ENCODE data around the gene KLK3.

Gene KLK3

DNA sequence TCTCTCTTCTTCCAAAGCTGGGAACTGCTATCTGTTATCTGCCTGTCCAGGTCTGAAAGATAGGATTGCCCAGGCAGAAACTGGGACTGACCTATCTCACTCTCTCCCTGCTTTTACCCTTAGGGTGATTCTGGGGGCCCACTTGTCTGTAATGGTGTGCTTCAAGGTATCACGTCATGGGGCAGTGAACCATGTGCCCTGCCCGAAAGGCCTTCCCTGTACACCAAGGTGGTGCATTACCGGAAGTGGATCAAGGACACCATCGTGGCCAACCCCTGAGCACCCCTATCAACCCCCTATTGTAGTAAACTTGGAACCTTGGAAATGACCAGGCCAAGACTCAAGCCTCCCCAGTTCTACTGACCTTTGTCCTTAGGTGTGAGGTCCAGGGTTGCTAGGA lies 5.1 kb downstream of the KLK3 start:
- Histone ChIP-seq H3K4me3 (ENCODE audit: low read depth, low read length) (no peak overlapping the region), H3K27me3 (replicated peaks) (no peaks in the 10 kb centered on the region), H3K36me3 (replicated peaks) (no peaks in the 10 kb centered on the region), H3K27ac (no peak overlapping the region)
- DNase-seq, result no peak
- TF ChIP-seq CTCF (IDR thresholded peaks at IDR 0.05; ENCODE audit: low read depth, low read length, missing control alignments), result no peak
- in situ Hi-C loops (cut with HindIII; ENCODE audit: low pct_ligation_motif_present, low sequenced_read_pairs), result no loop called here

DNA sequence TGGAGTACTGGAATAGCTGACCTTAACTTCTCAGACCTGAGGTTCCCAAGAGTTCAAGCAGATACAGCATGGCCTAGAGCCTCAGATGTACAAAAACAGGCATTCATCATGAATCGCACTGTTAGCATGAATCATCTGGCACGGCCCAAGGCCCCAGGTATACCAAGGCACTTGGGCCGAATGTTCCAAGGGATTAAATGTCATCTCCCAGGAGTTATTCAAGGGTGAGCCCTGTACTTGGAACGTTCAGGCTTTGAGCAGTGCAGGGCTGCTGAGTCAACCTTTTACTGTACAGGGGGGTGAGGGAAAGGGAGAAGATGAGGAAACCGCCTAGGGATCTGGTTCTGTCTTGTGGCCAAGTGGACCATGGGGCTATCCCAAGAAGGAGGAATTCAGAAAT lies 6.3 kb downstream of the KLK3 start:
- Histone ChIP-seq H3K4me3 (ENCODE audit: low read depth, low read length) (no peak overlapping the region), H3K27me3 (replicated peaks) (no peaks in the 10 kb centered on the region), H3K36me3 (replicated peaks) (no peaks in the 10 kb centered on the region), H3K27ac (no peak overlapping the region)
- no peak for TF ChIP-seq CTCF (IDR thresholded peaks at IDR 0.05; ENCODE audit: low read depth, low read length, missing control alignments)
- in situ Hi-C loops (cut with HindIII; ENCODE audit: low pct_ligation_motif_present, low sequenced_read_pairs), result no loop called here
- no peak for DNase-seq

DNA sequence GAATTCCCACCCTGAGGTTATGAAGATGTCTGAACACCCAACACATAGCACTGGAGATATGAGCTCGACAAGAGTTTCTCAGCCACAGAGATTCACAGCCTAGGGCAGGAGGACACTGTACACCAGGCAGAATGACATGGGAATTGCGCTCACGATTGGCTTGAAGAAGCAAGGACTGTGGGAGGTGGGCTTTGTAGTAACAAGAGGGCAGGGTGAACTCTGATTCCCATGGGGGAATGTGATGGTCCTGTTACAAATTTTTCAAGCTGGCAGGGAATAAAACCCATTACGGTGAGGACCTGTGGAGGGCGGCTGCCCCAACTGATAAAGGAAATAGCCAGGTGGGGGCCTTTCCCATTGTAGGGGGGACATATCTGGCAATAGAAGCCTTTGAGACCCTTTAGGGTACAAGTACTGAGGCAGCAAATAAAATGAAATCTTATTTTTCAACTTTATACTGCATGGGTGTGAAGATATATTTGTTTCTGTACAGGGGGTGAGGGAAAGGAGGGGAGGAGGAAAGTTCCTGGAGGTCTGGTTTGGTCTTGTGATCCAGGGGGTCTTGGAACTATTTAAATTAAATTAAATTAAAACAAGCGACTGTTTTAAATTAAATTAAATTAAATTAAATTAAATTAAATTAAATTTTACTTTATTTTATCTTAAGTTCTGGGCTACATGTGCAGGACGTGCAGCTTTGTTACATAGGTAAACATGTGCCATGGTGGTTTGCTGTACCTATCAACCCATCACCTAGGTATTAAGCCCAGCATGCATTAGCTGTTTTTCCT lies 7.0 kb downstream of the KLK3 start:
- H3K4me3 ChIP-seq (ENCODE audit: low read depth, low read length), result no peak overlapping the region
- no peaks in the 10 kb centered on the region for H3K27me3 ChIP-seq (replicated peaks)
- TF ChIP-seq CTCF (IDR thresholded peaks at IDR 0.05; ENCODE audit: low read depth, low read length, missing control alignments), result no peak
- no peaks in the 10 kb centered on the region for H3K36me3 ChIP-seq (replicated peaks)
- H3K27ac ChIP-seq, result no peak overlapping the region
- DNase-seq, result no peak
- in situ Hi-C loops (cut with HindIII; ENCODE audit: low pct_ligation_motif_present, low sequenced_read_pairs), result no loop called here

DNA sequence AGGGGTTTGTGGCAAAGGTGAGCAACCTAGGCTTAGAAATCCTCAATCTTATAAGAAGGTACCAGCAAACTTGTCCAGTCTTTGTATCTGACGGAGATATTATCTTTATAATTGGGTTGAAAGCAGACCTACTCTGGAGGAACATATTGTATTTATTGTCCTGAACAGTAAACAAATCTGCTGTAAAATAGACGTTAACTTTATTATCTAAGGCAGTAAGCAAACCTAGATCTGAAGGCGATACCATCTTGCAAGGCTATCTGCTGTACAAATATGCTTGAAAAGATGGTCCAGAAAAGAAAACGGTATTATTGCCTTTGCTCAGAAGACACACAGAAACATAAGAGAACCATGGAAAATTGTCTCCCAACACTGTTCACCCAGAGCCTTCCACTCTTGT lies 14.8 kb downstream of the KLK3 start:
- in situ Hi-C loops (cut with HindIII; ENCODE audit: low pct_ligation_motif_present, low sequenced_read_pairs), result no loop called here
- Histone ChIP-seq H3K27ac (no peak overlapping the region), H3K36me3 (replicated peaks) (no peaks in the 10 kb centered on the region), H3K27me3 (replicated peaks) (no peaks in the 10 kb centered on the region), H3K4me3 (ENCODE audit: low read depth, low read length) (no peak overlapping the region)
- no peak for DNase-seq
- no peak for TF ChIP-seq CTCF (IDR thresholded peaks at IDR 0.05; ENCODE audit: low read depth, low read length, missing control alignments)

- H3K36me3 ChIP-seq (replicated peaks), result no peaks in the 10 kb centered on the region
- no peaks in the 10 kb centered on the region for H3K27me3 ChIP-seq (replicated peaks)
- in situ Hi-C loops (cut with HindIII; ENCODE audit: low pct_ligation_motif_present, low sequenced_read_pairs), result no loop called here
- no peak overlapping the region for H3K27ac ChIP-seq
- no peak for DNase-seq
- TF ChIP-seq CTCF (IDR thresholded peaks at IDR 0.05; ENCODE audit: low read depth, low read length, missing control alignments), result no peak
- no peak overlapping the region for H3K4me3 ChIP-seq (ENCODE audit: low read depth, low read length)
Observed at GRCh38 chr19:50870417-50871089, 15.8 kb downstream of the KLK3 start.

All from brain microvascular endothelial cell (primary cell).